SK-N-SH (cell line): ENCODE data around the gene PPP2R2B.

Experiments used
- CTCF ChIP-seq: fragments of 200-600 bp; sonication (generic); IDR thresholded peaks from 2 replicates; pipeline ENCODE4 v1.6.1; 2017; ENCODE audit warnings: antibody characterized with exemption, mild to moderate bottlenecking, moderate library complexity
- EZH2phosphoT487 ChIP-seq: fragments of 200-600 bp; sonication (generic); IDR thresholded peaks from 2 replicates; pipeline ENCODE4 v1.6.1; 2017; ENCODE audit warnings: low read depth, mixed run types, mild to moderate bottlenecking, antibody characterized with exemption, moderate library complexity, borderline replicate concordance
- JUND ChIP-seq: IDR thresholded peaks from 2 replicates; pipeline ENCODE4 v1.4.0; 2012
- MAX ChIP-seq: IDR thresholded peaks from 2 replicates; pipeline ENCODE4 v1.4.0; 2012; ENCODE audit warnings: low read depth
- MEF2A ChIP-seq: IDR thresholded peaks from 2 replicates; pipeline ENCODE4 v1.4.0; 2012; ENCODE audit warnings: low read depth, borderline replicate concordance
- NFIC ChIP-seq: IDR thresholded peaks from 2 replicates; pipeline ENCODE4 v1.4.0; 2012; ENCODE audit warnings: borderline replicate concordance
- PBX3 ChIP-seq: IDR thresholded peaks from 2 replicates; pipeline ENCODE4; 2012
- POLR2AphosphoS5 ChIP-seq: IDR thresholded peaks from 2 replicates; pipeline ENCODE4 v1.6.1; 2012; ENCODE audit warnings: low read depth, low read length
- RAD21 ChIP-seq: IDR thresholded peaks from 2 replicates; pipeline ENCODE4 v1.6.1; 2012; ENCODE audit warnings: mild to moderate bottlenecking, low read length
- REST ChIP-seq: IDR thresholded peaks from 2 replicates; pipeline ENCODE4 v1.6.1; 2012; ENCODE audit warnings: mild to moderate bottlenecking, low read depth, low read length, moderate library complexity
- RFX5 ChIP-seq: IDR thresholded peaks from 2 replicates; pipeline ENCODE4 v1.6.1; 2012; ENCODE audit warnings: mild to moderate bottlenecking, improper control_type of control experiment, low read length
- SIN3A ChIP-seq: IDR thresholded peaks from 2 replicates; pipeline ENCODE4 v1.6.1; 2012; ENCODE audit warnings: low read depth, mild to moderate bottlenecking, low read length, moderate library complexity, borderline replicate concordance
- USF2 ChIP-seq: fragments of 150-350 bp; IDR thresholded peaks from 2 replicates; pipeline ENCODE4 v1.6.1; 2017; ENCODE audit warnings: antibody characterized with exemption, low read length, low read depth, borderline replicate concordance

- no peak for TF ChIP-seq CTCF
- TF ChIP-seq SIN3A, result no peak
- no peak for TF ChIP-seq EZH2phosphoT487
- no peak for TF ChIP-seq POLR2AphosphoS5
- TF ChIP-seq MEF2A, result no peak
- TF ChIP-seq RFX5, result no peak
- no peak for TF ChIP-seq JUND
- TF ChIP-seq USF2, result no peak
- TF ChIP-seq MAX, result no peak
- TF ChIP-seq RAD21, result no peak
- TF ChIP-seq NFIC, result no peak
- TF ChIP-seq PBX3, result no peak
- TF ChIP-seq REST, result no peak
Measured at GRCh38 chr5:146756546-146756945, 122.0 kb downstream of the PPP2R2B start.
